Hepatocyte (in vitro differentiated cells): Measurements from ENCODE around the gene C8G. TPM values are rescaled to one million over a fixed set of nuclear protein-coding genes. Genes with fewer than 3 reads are reported as not detected.

ENCODE experiments used
- DNase-seq: peaks from one replicate; pipeline ENCODE4 v3.0.0-alpha.2; 2016; ENCODE audit warnings: low spot score
- H2AFZ ChIP-seq: fragments of 200-600 bp; sonication (generic); 2 replicates; pipeline ENCODE4 v1.6.0; 2016; ENCODE audit warnings: antibody characterized with exemption, mild to moderate bottlenecking
- H3K27ac ChIP-seq: fragments of 200-600 bp; sonication (generic); 2 replicates; pipeline ENCODE4 v1.5.1; 2016; ENCODE audit warnings: mild to moderate bottlenecking
- H3K27me3 ChIP-seq: fragments of 200-600 bp; sonication (generic); 2 replicates; pipeline ENCODE4 v1.6.1; 2016
- H3K36me3 ChIP-seq: fragments of 200-600 bp; sonication (generic); replicated peaks from 2 replicates; pipeline ENCODE4 v1.5.1; 2016; ENCODE audit warnings: low read depth; ENCODE audit not compliant: insufficient read depth
- H3K4me1 ChIP-seq: fragments of 200-600 bp; sonication (generic); 2 replicates; pipeline ENCODE4 v1.5.1; 2016; ENCODE audit warnings: mild to moderate bottlenecking, moderate library complexity; ENCODE audit not compliant: insufficient read depth
- H3K4me2 ChIP-seq: fragments of 200-600 bp; sonication (generic); 2 replicates; pipeline ENCODE4 v1.6.0; 2016
- H3K4me3 ChIP-seq: fragments of 200-600 bp; sonication (generic); 2 replicates; pipeline ENCODE4 v1.5.1; 2016; ENCODE audit warnings: mild to moderate bottlenecking
- H3K79me2 ChIP-seq: fragments of 200-600 bp; sonication (generic); 2 replicates; pipeline ENCODE4 v1.6.0; 2017; ENCODE audit warnings: mild to moderate bottlenecking
- H3K9me2 ChIP-seq: fragments of 200-600 bp; sonication (generic); replicated peaks from 2 replicates; pipeline ENCODE4 v1.6.0; 2017; ENCODE audit warnings: mild to moderate bottlenecking; ENCODE audit not compliant: insufficient read depth
- H3K9me3 ChIP-seq: fragments of 200-600 bp; sonication (generic); 2 replicates; pipeline ENCODE4 v1.5.1; 2016; ENCODE audit warnings: low read depth, mild to moderate bottlenecking
- H4K20me1 ChIP-seq: fragments of 200-600 bp; sonication (generic); 2 replicates; pipeline ENCODE4 v1.6.0; 2016; ENCODE audit warnings: mild to moderate bottlenecking; ENCODE audit not compliant: insufficient read depth, poor library complexity, severe bottlenecking
- CTCF ChIP-seq: fragments of 200-600 bp; sonication (generic); IDR thresholded peaks from 2 replicates; pipeline ENCODE4 v1.5.1; 2016; ENCODE audit warnings: antibody characterized with exemption, mild to moderate bottlenecking; ENCODE audit not compliant: poor library complexity
- EZH2 ChIP-seq: fragments of 200-600 bp; sonication (generic); IDR thresholded peaks from 2 replicates; pipeline ENCODE4 v1.6.1; 2016; ENCODE audit warnings: antibody characterized with exemption, mild to moderate bottlenecking, borderline replicate concordance
- EZH2phosphoT487 ChIP-seq: fragments of 200-600 bp; sonication (generic); IDR thresholded peaks from one replicate; pipeline ENCODE4 v1.6.1; 2018; ENCODE audit warnings: antibody characterized with exemption, mild to moderate bottlenecking, low read depth, moderate library complexity; ENCODE audit not compliant: unreplicated experiment, severe bottlenecking
- WGBS: methylation state at CpG from one replicate; pipeline ENCODE4 v1.1.6; 2016; ENCODE audit warnings: low lambda C conversion rate; ENCODE audit errors: missing lambda C conversion rate; 5-methylcytosine and 5-hydroxymethylcytosine counted together
- polyA plus RNA-seq: library from polyadenylated mRNA; unstranded; fragments of >200 nt; fragmentation: Nextera tagmentation; extraction: Ambion mirVana; gene quantifications from 2 replicates; pipeline ENCODE4 v1.2.1, GENCODE V29; 2016
- total RNA-seq: library from RNA; depleted of rRNA; stranded (reverse); fragments of >200 nt; gene quantifications from 2 replicates; pipeline ENCODE4 v1.2.3, GENCODE V29; 2014

The C8G gene
- total and polyA plus RNA-seq, 2 experiments from 2014 or later = 5.7 to 15.4 TPM

GRCh38 chr9:136954270-136955083 lies 9.4 kb downstream of the C8G start:
- WGBS = 94% methylated on average over 16 of the region's 25 CpGs
- TF ChIP-seq EZH2phosphoT487 (no peak), EZH2 (no peak), CTCF (no peak)
- H3K79me2 ChIP-seq = peaks cover 3% of the 10 kb centered on the region
- DNase-seq = no peak
- no peaks in the 10 kb centered on the region for H3K9me2 ChIP-seq
- no peak overlapping the region for H3K4me2 ChIP-seq
- no peak overlapping the region for H2AFZ ChIP-seq
- no peaks in the 10 kb centered on the region for H3K4me1 ChIP-seq
- H3K27ac ChIP-seq = no peak overlapping the region
- H3K27me3 ChIP-seq = no peaks in the 10 kb centered on the region
- no peak overlapping the region for H3K4me3 ChIP-seq
- no peaks in the 10 kb centered on the region for H4K20me1 ChIP-seq
- H3K36me3 ChIP-seq = no peaks in the 10 kb centered on the region
- no peaks in the 10 kb centered on the region for H3K9me3 ChIP-seq

- Histone ChIP-seq H3K27ac (no peak overlapping the region), H3K36me3 (no peaks in the 10 kb centered on the region), H3K27me3 (no peaks in the 10 kb centered on the region), H3K9me2 (no peaks in the 10 kb centered on the region), H3K9me3 (no peaks in the 10 kb centered on the region), H3K4me1 (no peaks in the 10 kb centered on the region), H3K4me2 (no peak overlapping the region), H3K4me3 (no peak overlapping the region), H4K20me1 (no peaks in the 10 kb centered on the region), H2AFZ (no peak overlapping the region), H3K79me2 (peaks cover 3% of the 10 kb centered on the region)
- DNase-seq = no peak
- TF ChIP-seq CTCF = no peak
- TF ChIP-seq EZH2phosphoT487 = no peak
- no peak for TF ChIP-seq EZH2
- WGBS = 88% methylated on average over 14 of the region's 14 CpGs
Measured at GRCh38 chr9:136955202-136955942, 10.3 kb downstream of the C8G start.

GRCh38 chr9:136955943-136956335 lies 10.9 kb downstream of the C8G start:
- Histone ChIP-seq H2AFZ (no peak overlapping the region), H3K4me2 (no peak overlapping the region), H3K9me3 (no peaks in the 10 kb centered on the region), H3K4me3 (no peak overlapping the region), H3K4me1 (no peaks in the 10 kb centered on the region), H3K9me2 (no peaks in the 10 kb centered on the region), H3K27ac (no peak overlapping the region), H3K27me3 (no peaks in the 10 kb centered on the region), H3K36me3 (no peaks in the 10 kb centered on the region), H3K79me2 (peaks cover 2% of the 10 kb centered on the region), H4K20me1 (no peaks in the 10 kb centered on the region)
- 94% methylated on average over 9 of the region's 9 CpGs for WGBS
- no peak for DNase-seq
- TF ChIP-seq EZH2 (no peak), CTCF (no peak), EZH2phosphoT487 (no peak)
